Tibial nerve (tissue), 4 donors: ENCODE measurements around the gene OR10P1. TPM values are rescaled to one million over a fixed set of nuclear protein-coding genes. Genes with fewer than 3 reads are reported as not detected.
"Not testable (repeated sequence)": the region's sequence is repeated elsewhere in the genome, so short reads cannot be mapped to it uniquely, and the experiment has no call there.

ENCODE experiments used
- DNase-seq, 2 donors: peaks; one replicate each; pipeline ENCODE4 v3.0.0-alpha.2; 2019; ENCODE audit warnings: low spot score in 2 of 2
- H3K27ac ChIP-seq, 4 donors: fragments of 200-600 bp; sonication (generic) in 3 of 4; one replicate each; pipeline ENCODE4 v1.5.1; 2017 to 2019; ENCODE audit warnings: mild to moderate bottlenecking in 1 of 4
- H3K27me3 ChIP-seq, 2 donors: fragments of 200-600 bp; sonication (generic) in 1 of 2; one replicate each; pipeline versions ENCODE4 v1.5.1 to v1.6.0; 2017 to 2019
- H3K36me3 ChIP-seq, 3 donors: fragments of 200-600 bp; sonication (generic); one replicate each; pipeline ENCODE4 v1.5.1; 2018 to 2019
- H3K4me1 ChIP-seq, 4 donors: fragments of 200-600 bp; sonication (generic) in 3 of 4; one replicate each; pipeline ENCODE4 v1.5.1; 2017 to 2019
- H3K4me3 ChIP-seq, 4 donors: fragments of 200-600 bp; sonication (generic) in 3 of 4; one replicate each; pipeline ENCODE4 v1.5.1; 2017 to 2019; ENCODE audit warnings: mild to moderate bottlenecking in 1 of 4, moderate library complexity in 1 of 4
- H3K9me3 ChIP-seq, 4 donors: fragments of 200-600 bp; sonication (generic) in 3 of 4; one replicate each; pipeline ENCODE4 v1.5.1; 2017 to 2019
- CTCF ChIP-seq, 5 experiments: fragments of 200-600 bp in 3 of 5; fragments of 450-650 bp in 2 of 5; sonication (generic) in 3 of 5; IDR thresholded peaks; one replicate each; pipeline ENCODE4 v1.5.1; 2016 to 2019; ENCODE audit warnings: antibody characterized with exemption in 5 of 5, mild to moderate bottlenecking in 3 of 5, moderate library complexity in 2 of 5
- EP300 ChIP-seq, 2 donors: sonication (generic); formaldehyde crosslinking; IDR thresholded peaks; one replicate each; pipeline ENCODE4 v1.6.1; 2017; ENCODE audit warnings: antibody characterized with exemption in 2 of 2, mild to moderate bottlenecking in 1 of 2
- POLR2A ChIP-seq, 2 donors: fragments of 450-650 bp; IDR thresholded peaks; one replicate each; pipeline ENCODE4 v1.6.1; 2017; ENCODE audit warnings: antibody characterized with exemption in 2 of 2, mild to moderate bottlenecking in 2 of 2, moderate library complexity in 2 of 2
- WGBS, 2 donors: methylation state at CpG; one replicate each; pipeline ENCODE4 v1.1.5; 2018; 5-methylcytosine and 5-hydroxymethylcytosine counted together
- total RNA-seq, 4 donors: library from RNA; depleted of rRNA; stranded (reverse); fragments of >200 nt; gene quantifications; one replicate each; pipeline ENCODE4 v1.1.0, GENCODE V29; 2016

OR10P1 gene
- total RNA-seq, 4 donors from 2014 or later, result not detected

GRCh38 chr12:55641595-55641994, 4.9 kb downstream of the OR10P1 start:
- 68 to 72% methylated on average over 7 of the region's 7 CpGs for WGBS, 2 donors
- TF ChIP-seq POLR2A (IDR thresholded peaks at IDR 0.05) (no peak), CTCF (IDR thresholded peaks at IDR 0.05) (no peak), EP300 (IDR thresholded peaks at IDR 0.05) (no peak)

GRCh38 chr12:55642267-55642666, 5.6 kb downstream of the OR10P1 start:
- H3K36me3 ChIP-seq, result no peaks in the 10 kb centered on the region
- H3K9me3 ChIP-seq, result peaks cover 0 to 3% (median 0%) of the 10 kb centered on the region in 4 donors
- no peak for DNase-seq
- peak overlapping the region in 3 of 4 donors; percentile 26 to 60 (median 45) for H3K27ac ChIP-seq
- TF ChIP-seq POLR2A (IDR thresholded peaks at IDR 0.05) (no peak), EP300 (IDR thresholded peaks at IDR 0.05) (peak in 1 of 2 donors; percentile 55)
- peaks cover 0 to 14% (median 5%) of the 10 kb centered on the region in 4 donors for H3K4me1 ChIP-seq
- 32 to 48% methylated on average over 2 of the region's 2 CpGs for WGBS, 2 donors
- H3K4me3 ChIP-seq, result no peak overlapping the region
- H3K27me3 ChIP-seq, result no peaks in the 10 kb centered on the region

More at GRCh38 chr12:55641595-55641994, 4.9 kb downstream of the OR10P1 start:
- DNase-seq, result no peak
- H3K4me1 ChIP-seq, result peaks cover 0 to 8% (median 4%) of the 10 kb centered on the region in 4 donors
- peaks cover 0 to 3% (median 0%) of the 10 kb centered on the region in 4 donors for H3K9me3 ChIP-seq
- no peaks in the 10 kb centered on the region for H3K36me3 ChIP-seq
- H3K27me3 ChIP-seq, result no peaks in the 10 kb centered on the region
- no peak overlapping the region for H3K4me3 ChIP-seq
- H3K27ac ChIP-seq, result peak overlapping the region in 1 of 4 donors; percentile 50

GRCh38 chr12:55642669-55643068, 6.0 kb downstream of the OR10P1 start:
- no peak for DNase-seq
- Histone ChIP-seq H3K4me3 (no peak overlapping the region), H3K9me3 (peaks cover 0 to 3% (median 0%) of the 10 kb centered on the region in 4 donors), H3K36me3 (no peaks in the 10 kb centered on the region), H3K4me1 (peaks cover 0 to 14% (median 5%) of the 10 kb centered on the region in 4 donors), H3K27me3 (no peaks in the 10 kb centered on the region), H3K27ac (peak overlapping the region in 3 of 4 donors; percentile 26 to 60 (median 45))
- TF ChIP-seq EP300 (IDR thresholded peaks at IDR 0.05) (no peak), CTCF (IDR thresholded peaks at IDR 0.05) (no peak), POLR2A (IDR thresholded peaks at IDR 0.05) (no peak)
- 68 to 73% methylated on average over 7 of the region's 7 CpGs for WGBS, 2 donors

- DNase-seq, result no peak
- H3K9me3 ChIP-seq, result peaks cover 0 to 3% (median 0%) of the 10 kb centered on the region in 4 donors
- 86 to 94% methylated on average over 1 of the region's 1 CpG for WGBS, 2 donors
- H3K4me3 ChIP-seq, result no peak overlapping the region
- H3K27me3 ChIP-seq, result no peaks in the 10 kb centered on the region
- peaks cover 0 to 14% (median 5%) of the 10 kb centered on the region in 4 donors for H3K4me1 ChIP-seq
- H3K27ac ChIP-seq, result no peak overlapping the region
- no peaks in the 10 kb centered on the region for H3K36me3 ChIP-seq
- TF ChIP-seq CTCF (IDR thresholded peaks at IDR 0.05), result no peak
- TF ChIP-seq EP300 (IDR thresholded peaks at IDR 0.05), result no peak
- TF ChIP-seq POLR2A (IDR thresholded peaks at IDR 0.05), result no peak
Measured at GRCh38 chr12:55644591-55644990, 7.9 kb downstream of the OR10P1 start.

DNA sequence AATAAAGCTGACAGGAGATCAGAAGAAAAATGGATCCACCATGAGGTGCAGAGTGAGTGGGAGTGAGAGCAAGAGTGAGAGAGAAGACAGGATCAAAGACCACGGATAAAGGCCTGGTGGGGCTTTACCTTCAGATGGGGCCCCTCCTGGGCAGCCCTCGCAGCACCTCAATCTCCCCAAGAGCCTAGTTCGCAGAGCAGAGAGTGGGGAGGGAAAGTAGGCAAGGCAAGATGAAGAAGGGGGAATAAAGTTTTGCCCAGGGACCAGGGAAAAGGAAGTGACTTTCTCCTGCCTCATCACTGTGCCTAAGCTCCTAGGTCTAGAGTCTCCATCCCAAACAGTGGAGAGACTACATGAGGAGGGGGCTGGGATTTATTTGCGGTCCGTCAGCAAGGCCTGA, 10.3 kb downstream of the OR10P1 start:
- Histone ChIP-seq H3K4me3 (no peak overlapping the region), H3K36me3 (no peaks in the 10 kb centered on the region), H3K27ac (peak overlapping the region in 3 of 4 donors; percentile 51 to 82 (median 78)), H3K4me1 (peaks cover 0 to 14% (median 5%) of the 10 kb centered on the region in 4 donors), H3K9me3 (peaks cover 0 to 3% (median 0%) of the 10 kb centered on the region in 4 donors), H3K27me3 (no peaks in the 10 kb centered on the region)
- TF ChIP-seq EP300 (IDR thresholded peaks at IDR 0.05), result no peak
- no peak for TF ChIP-seq POLR2A (IDR thresholded peaks at IDR 0.05)
- TF ChIP-seq CTCF (IDR thresholded peaks at IDR 0.05), result no peak
- DNase-seq, result no peak
- 81 to 83% methylated on average over 5 of the region's 5 CpGs for WGBS, 2 donors

- DNase-seq, H3K4me1 ChIP-seq, H3K27ac ChIP-seq, H3K4me3 ChIP-seq, H3K9me3 ChIP-seq, H3K27me3 ChIP-seq, H3K36me3 ChIP-seq: not testable (repeated sequence)
- WGBS, 2 donors, result 61 to 67% methylated on average over 4 of the region's 4 CpGs
Measured at GRCh38 chr12:55650620-55651298, 14.1 kb downstream of the OR10P1 start.
